HG02571 (cell line): Measurements from ENCODE around the gene PCDHA11.

Experiments
- ATAC-seq: cut with Tn5 transposase; IDR thresholded peaks from one replicate; pipeline ENCODE4 v1.9.1; 2021; ENCODE audit warnings: mild to moderate bottlenecking, moderate library complexity; ENCODE audit not compliant: unreplicated experiment

Gene PCDHA11

DNA sequence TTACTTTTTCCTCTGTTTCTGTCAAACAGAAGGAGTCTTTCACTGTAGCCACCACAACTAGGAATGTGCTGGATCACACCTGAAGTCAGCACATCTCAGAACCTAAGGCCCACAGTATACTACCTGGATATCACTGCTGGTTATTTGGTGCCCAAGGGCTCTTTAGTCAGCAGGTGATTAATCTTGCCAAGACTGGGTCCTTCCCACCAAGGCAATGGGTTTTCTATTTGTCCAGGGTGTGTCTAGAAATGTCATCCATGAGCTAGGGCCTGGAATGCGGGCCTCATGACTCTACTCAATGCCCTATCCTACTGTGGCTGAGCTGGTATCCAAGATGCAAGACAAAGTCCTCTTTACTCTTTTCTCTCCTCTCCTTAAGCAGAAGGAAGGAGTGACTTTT lies 47.6 kb downstream of the PCDHA11 start:
- ATAC-seq: no peak
